Measurements from ENCODE around the gene TM4SF1. TPM values are rescaled to one million over a fixed set of nuclear protein-coding genes. Genes with fewer than 3 reads are reported as not detected.
A peak's percentile ranks its signal among the peaks of the same experiment; 100 is the strongest.

Gene TM4SF1
- total and polyA plus RNA-seq, 2 donors (not counting 3 experiments of a cell fraction or from before 2014, with no cell fraction given) = 559 to 1,407 TPM

DNA sequence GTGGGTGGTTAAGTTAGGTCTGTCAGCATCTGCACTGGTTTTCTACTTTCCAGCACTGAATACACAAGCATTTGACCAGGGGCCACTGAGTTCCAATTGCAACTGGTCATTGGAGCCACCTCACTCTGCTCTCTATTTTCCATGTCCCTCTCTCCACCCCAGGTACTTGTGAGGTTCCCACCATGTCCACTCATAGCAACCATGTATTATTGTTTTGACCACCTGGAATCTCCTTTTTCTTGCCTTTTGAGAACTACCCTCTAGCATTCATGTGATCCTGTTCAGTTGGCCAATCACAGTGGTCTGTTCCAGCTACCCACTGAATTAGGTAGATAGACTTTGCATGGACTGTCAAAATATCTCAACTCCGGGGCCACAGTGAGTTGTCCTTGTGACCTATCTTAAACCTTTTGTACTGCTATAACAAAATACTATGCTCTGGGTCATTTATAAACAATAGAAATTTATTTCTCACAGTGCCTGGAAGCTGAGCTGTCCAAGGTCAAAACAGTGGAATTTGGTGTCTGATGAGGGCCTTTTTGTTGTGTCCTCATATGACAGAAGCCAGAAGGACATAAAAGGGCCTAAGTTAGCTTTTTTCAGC, 23.8 kb downstream of the TM4SF1 start:
- no peaks in the 10 kb centered on the region for H3K27me3 ChIP-seq (ENCODE audit: control insufficient read depth in 2 of 2, insufficient read depth in 2 of 2, low read length in 2 of 2)
- TF ChIP-seq EZH2 (IDR thresholded peaks at IDR 0.05; ENCODE audit: borderline replicate concordance, low read depth, low read length, severe bottlenecking) (no peak), MYC (IDR thresholded peaks at IDR 0.05; ENCODE audit: low read depth, low read length) (no peak), GATA2 (IDR thresholded peaks at IDR 0.05; ENCODE audit: insufficient read depth, insufficient read length, low read depth, low read length) (no peak), FOS (IDR thresholded peaks at IDR 0.05; ENCODE audit: borderline replicate concordance, insufficient read depth, low read length) (no peak), MAX (IDR thresholded peaks at IDR 0.05; ENCODE audit: insufficient read depth, insufficient read length) (no peak), POLR2A (IDR thresholded peaks at IDR 0.05; ENCODE audit: low read depth, low read length) (no peak), CTCF (IDR thresholded peaks at IDR 0.05; ENCODE audit: extremely low read depth in 1 of 2, insufficient read depth in 1 of 2, low read depth in 1 of 2, low read length in 2 of 2) (no peak)

More for the DNA sequence above, 23.8 kb downstream of the TM4SF1 start:
- no peak overlapping the region for H2AFZ ChIP-seq (ENCODE audit: low read depth, low read length)
- ChIA-PET POLR2A (interaction anchor here (0.7 to 1.9 kb wide), 5 partner anchors 13 to 24 kb away, joined by 3 to 7 read pairs (median 3); partner anchors contain the start of gene TM4SF1), CTCF (interaction anchor here (0.8 to 3.5 kb wide), 15 partner anchors 9 to 140 kb away, joined by 3 to 35 read pairs (median 6); partner anchors contain the start of genes TM4SF1 and TM4SF18)
- H3K4me3 ChIP-seq (replicated peaks in 1 of 3; ENCODE audit: insufficient read depth in 1 of 3, low read depth in 1 of 3, low read length in 3 of 3) = no peak overlapping the region
- peak; percentile 67 for FAIRE-seq
- no peak overlapping the region for H3K4me2 ChIP-seq (ENCODE audit: insufficient read depth, low read length)
- intact Hi-C loops (cut with micrococcal nuclease) (no loop called here), dilution Hi-C loops (cut with MboI; ENCODE audit: extremely low pct_ligation_motif_present, low sequenced_read_pairs) (no loop called here)
- no TSS peak for BruUV-seq (replicated peaks)
- H3K36me3 ChIP-seq (ENCODE audit: control insufficient read depth in 2 of 2, extremely low read depth in 1 of 2, insufficient read depth in 2 of 2, low read length in 2 of 2) = no peaks in the 10 kb centered on the region
- no peaks in the 10 kb centered on the region for H3K79me2 ChIP-seq (ENCODE audit: control insufficient read depth, insufficient read depth, low read length)
- H3K9ac ChIP-seq (replicated peaks; ENCODE audit: extremely low read depth, insufficient read depth, low read length) = no peak overlapping the region
- no peaks in the 10 kb centered on the region for H3K9me1 ChIP-seq (replicated peaks; ENCODE audit: control insufficient read depth, extremely low read depth, insufficient read depth, low read length)
- H4K20me1 ChIP-seq (replicated peaks; ENCODE audit: control insufficient read depth, extremely low read depth, insufficient read depth, low read length) = no peaks in the 10 kb centered on the region
- H3K9me3 ChIP-seq (replicated peaks; ENCODE audit: control insufficient read depth, insufficient read depth, low read length) = no peaks in the 10 kb centered on the region
- DNase-seq (ENCODE audit: low read depth, low spot score) = peak; percentile 55
- H3K27ac ChIP-seq (ENCODE audit: insufficient read depth, low read depth, low read length) = no peak overlapping the region
- H3K4me1 ChIP-seq (ENCODE audit: control insufficient read depth, extremely low read depth, insufficient read depth, low read length) = peaks cover 12% of the 10 kb centered on the region

All from endothelial cell of umbilical vein (primary cell).